Spinal cord (tissue), 10 donors: ENCODE data around the gene TRAPPC2B. TPM values are rescaled to one million over a fixed set of nuclear protein-coding genes. Genes with fewer than 3 reads are reported as not detected.

ENCODE experiments used
- DNase-seq, 6 donors: peaks; one replicate each; pipeline versions ENCODE4 v3.0.0 to v3.0.0-alpha.2; 2013 to 2015; ENCODE audit warnings: low spot score in 6 of 6, low read depth in 4 of 6
- H3K27ac ChIP-seq: one replicate; pipeline ENCODE4 v1.5.1; 2013; ENCODE audit warnings: low read depth, low read length, control low read depth
- H3K27me3 ChIP-seq: one replicate; pipeline ENCODE4 v1.6.1; 2013; ENCODE audit warnings: low read length; ENCODE audit not compliant: control insufficient read depth, insufficient read depth
- H3K36me3 ChIP-seq: one replicate; pipeline ENCODE4 v1.6.1; 2013; ENCODE audit warnings: low read length; ENCODE audit not compliant: control insufficient read depth, insufficient read depth
- H3K4me1 ChIP-seq: one replicate; pipeline ENCODE4 v1.6.1; 2013; ENCODE audit warnings: low read length; ENCODE audit not compliant: control insufficient read depth, insufficient read depth
- H3K4me3 ChIP-seq: one replicate; pipeline ENCODE4 v1.5.1; 2013; ENCODE audit warnings: low read depth, low read length, control low read depth
- H3K9me3 ChIP-seq: one replicate; pipeline ENCODE4 v1.6.1; 2013; ENCODE audit warnings: low read length; ENCODE audit not compliant: control insufficient read depth, insufficient read depth
- WGBS: methylation state at CpG from one replicate; pipeline ENCODE4 v1.1.5; 2013; ENCODE audit warnings: missing lambda C conversion rate; ENCODE audit not compliant: insufficient coverage; 5-methylcytosine and 5-hydroxymethylcytosine counted together
- polyA plus RNA-seq, 2 donors: library from polyadenylated mRNA; unstranded; fragments of 120-200 nt; gene quantifications; one replicate each; pipeline ENCODE4 v1.2.1, GENCODE V29; 2013; ENCODE audit not compliant: insufficient read length in 2 of 2
- total RNA-seq, 2 donors: library from RNA; depleted of rRNA in 1 of 2; stranded (reverse); fragments of 120-200 nt in 1 of 2; fragments of >200 nt in 1 of 2; gene quantifications; one replicate each; pipeline versions ENCODE4 v1.2.3 to v1.2.4, GENCODE V29; 2013 to 2014
- donor health status: healthy.

Gene TRAPPC2B
- total and polyA plus RNA-seq, 4 donors: 13.7 to 20.0 (median 15.6) TPM

GRCh38 chr19:57334191-57334590, 29.2 kb upstream of the TRAPPC2B start:
- 90% methylated on average over 4 of the region's 4 CpGs for WGBS
- peaks cover 20% of the 10 kb centered on the region for H3K36me3 ChIP-seq
- H3K4me1 ChIP-seq: no peaks in the 10 kb centered on the region
- H3K27me3 ChIP-seq: no peaks in the 10 kb centered on the region
- H3K4me3 ChIP-seq: no peak overlapping the region
- DNase-seq: no peak
- no peak overlapping the region for H3K27ac ChIP-seq
- no peaks in the 10 kb centered on the region for H3K9me3 ChIP-seq

DNA sequence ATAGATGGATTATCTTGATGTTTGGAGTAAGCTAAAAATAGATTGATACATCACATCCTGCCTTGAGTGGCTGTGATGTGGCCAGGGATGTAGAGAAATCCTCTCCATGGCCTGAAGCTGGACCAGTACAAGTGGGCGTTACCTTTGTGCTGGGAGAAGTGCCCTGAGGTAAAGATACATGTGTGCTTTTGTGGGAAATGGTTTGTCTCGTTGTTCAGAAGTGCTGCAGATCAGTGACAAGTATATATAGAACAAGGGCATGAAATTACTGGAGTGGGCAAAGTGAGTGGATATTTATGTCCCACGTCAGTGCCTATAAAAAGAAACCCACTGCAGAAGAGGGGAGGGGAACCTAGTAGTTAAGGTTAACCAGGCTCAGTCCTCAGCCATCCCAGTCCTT, 24.5 kb upstream of the TRAPPC2B start:
- no peaks in the 10 kb centered on the region for H3K4me1 ChIP-seq
- DNase-seq: no peak
- H3K27me3 ChIP-seq: no peaks in the 10 kb centered on the region
- no peak overlapping the region for H3K27ac ChIP-seq
- no peak overlapping the region for H3K4me3 ChIP-seq
- no peaks in the 10 kb centered on the region for H3K9me3 ChIP-seq
- 73% methylated on average over 3 of the region's 3 CpGs for WGBS
- peaks cover 3% of the 10 kb centered on the region for H3K36me3 ChIP-seq

GRCh38 chr19:57342582-57342981, 20.8 kb upstream of the TRAPPC2B start:
- peaks cover 2% of the 10 kb centered on the region for H3K27me3 ChIP-seq
- H3K4me1 ChIP-seq: no peaks in the 10 kb centered on the region
- no CpG with 5 or more reads among the region's 6 CpGs for WGBS
- no peak overlapping the region for H3K4me3 ChIP-seq
- no peak for DNase-seq
- H3K36me3 ChIP-seq: peaks cover 3% of the 10 kb centered on the region
- no peaks in the 10 kb centered on the region for H3K9me3 ChIP-seq
- H3K27ac ChIP-seq: no peak overlapping the region

GRCh38 chr19:57348136-57348535, 15.2 kb upstream of the TRAPPC2B start:
- Histone ChIP-seq H3K36me3 (no peaks in the 10 kb centered on the region), H3K4me3 (no peak overlapping the region), H3K4me1 (peaks cover 7% of the 10 kb centered on the region), H3K27ac (no peak overlapping the region), H3K9me3 (no peaks in the 10 kb centered on the region), H3K27me3 (peaks cover 2% of the 10 kb centered on the region)
- WGBS: no CpG with 5 or more reads among the region's 3 CpGs
- no peak for DNase-seq

DNA sequence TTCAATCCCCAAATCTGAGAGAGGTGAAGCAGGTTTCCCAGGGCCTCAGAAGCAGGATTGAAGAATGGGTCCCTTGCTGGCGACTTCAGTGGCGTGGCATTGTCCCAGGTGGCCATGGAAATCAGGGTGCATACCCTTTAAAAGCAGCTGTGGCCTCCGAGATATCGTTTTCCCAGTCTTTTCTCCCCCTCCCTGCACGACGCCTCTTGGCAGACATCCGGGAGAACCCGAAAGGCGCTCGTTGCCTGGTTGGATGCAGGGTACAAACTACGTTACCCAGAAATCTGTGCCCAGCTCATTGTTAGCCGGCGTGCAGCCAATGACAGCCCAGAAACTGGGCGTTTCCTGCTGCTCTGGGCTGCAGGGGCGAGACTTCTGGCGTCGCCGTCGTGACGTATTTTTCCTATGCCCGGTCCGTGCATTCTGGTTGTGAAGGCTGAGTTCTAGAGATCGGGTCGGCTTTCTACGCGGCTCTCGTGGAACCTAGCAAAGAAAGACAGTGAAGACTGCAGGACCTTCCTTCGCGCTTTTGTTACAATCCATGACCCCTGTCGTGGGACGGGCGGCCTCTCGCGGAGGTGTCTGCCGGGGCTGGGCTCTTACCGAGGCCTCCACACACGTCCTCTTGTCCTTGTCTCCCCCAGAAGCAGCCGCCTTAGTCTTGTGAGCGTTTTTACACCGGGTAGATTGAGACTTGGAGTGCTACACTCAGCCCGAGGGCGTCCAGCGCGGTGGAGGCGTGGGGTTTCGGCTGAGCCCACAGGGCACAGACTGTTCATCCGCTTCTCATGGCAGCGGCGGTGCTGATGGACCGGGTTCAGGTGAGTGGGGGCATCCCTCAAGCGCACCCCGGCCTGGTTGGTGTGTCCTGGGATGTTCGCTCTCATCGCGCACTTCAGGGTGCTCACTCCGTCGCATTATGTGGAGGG, 12.2 kb upstream of the TRAPPC2B start, which contains the start of gene ZNF304:
Gene ZNF304 (plus strand): TSS at position 395 of the 929 bp plus-strand sequence. CDS start 394 bp downstream, at position 789.
- Histone ChIP-seq H3K27me3 (peaks cover 2% of the 10 kb centered on the region), H3K36me3 (peaks cover 23% of the 10 kb centered on the region), H3K27ac (peak within 1 kb of the TSS; percentile 67), H3K4me3 (peak within 1 kb of the TSS; percentile 92), H3K4me1 (peaks cover 7% of the 10 kb centered on the region), H3K9me3 (no peaks in the 10 kb centered on the region)
- WGBS: under 1% methylated on average over 57 of the region's 57 CpGs
- peak; percentile 91 to 99 (median 95) for DNase-seq

DNA sequence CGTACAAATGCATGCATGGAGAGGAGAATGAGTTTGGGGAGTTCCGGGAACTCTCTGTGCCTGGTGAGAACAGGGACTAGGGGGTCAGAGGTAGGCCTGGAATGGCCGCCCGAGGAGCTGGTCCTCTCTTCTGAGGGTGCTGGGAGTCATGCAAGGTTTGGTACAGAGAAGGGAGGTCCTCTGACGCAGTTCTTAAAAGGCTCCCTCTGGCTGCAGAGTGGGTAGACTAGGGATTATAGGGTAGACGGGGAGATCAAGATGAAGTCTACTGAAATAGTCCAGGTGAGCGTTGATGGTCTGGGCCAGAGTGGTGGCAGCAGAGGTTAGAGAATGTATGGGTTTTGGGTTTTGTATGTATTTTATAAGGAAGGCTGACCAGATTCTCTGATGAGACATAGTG, 11.5 kb upstream of the TRAPPC2B start:
- H3K27me3 ChIP-seq: no peaks in the 10 kb centered on the region
- DNase-seq: no peak
- peak overlapping the region; percentile 92 for H3K4me3 ChIP-seq
- peaks cover 7% of the 10 kb centered on the region for H3K4me1 ChIP-seq
- WGBS: 18% methylated on average over 7 of the region's 7 CpGs
- peaks cover 30% of the 10 kb centered on the region for H3K36me3 ChIP-seq
- no peak overlapping the region for H3K27ac ChIP-seq
- H3K9me3 ChIP-seq: no peaks in the 10 kb centered on the region

GRCh38 chr19:57355916-57356315, 7.4 kb upstream of the TRAPPC2B start:
- Histone ChIP-seq H3K27me3 (no peaks in the 10 kb centered on the region), H3K27ac (no peak overlapping the region), H3K9me3 (no peaks in the 10 kb centered on the region), H3K36me3 (peaks cover 47% of the 10 kb centered on the region), H3K4me3 (no peak overlapping the region), H3K4me1 (peaks cover 7% of the 10 kb centered on the region)
- 100% methylated on average over 2 of the region's 4 CpGs for WGBS
- no peak for DNase-seq

DNA sequence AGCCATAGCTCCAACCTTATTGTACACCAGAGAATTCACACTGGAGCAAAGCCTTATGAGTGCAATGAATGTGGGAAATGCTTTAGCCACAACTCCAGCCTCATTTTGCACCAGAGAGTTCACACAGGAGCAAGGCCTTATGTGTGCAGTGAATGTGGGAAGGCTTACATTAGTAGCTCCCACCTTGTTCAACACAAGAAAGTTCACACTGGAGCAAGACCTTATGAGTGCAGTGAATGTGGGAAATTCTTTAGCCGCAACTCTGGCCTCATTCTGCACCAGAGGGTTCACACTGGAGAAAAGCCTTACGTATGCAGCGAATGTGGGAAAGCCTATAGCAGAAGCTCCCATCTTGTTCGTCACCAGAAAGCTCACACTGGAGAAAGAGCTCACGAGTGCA, 5.9 kb upstream of the TRAPPC2B start:
- 97% methylated on average over 4 of the region's 5 CpGs for WGBS

DNA sequence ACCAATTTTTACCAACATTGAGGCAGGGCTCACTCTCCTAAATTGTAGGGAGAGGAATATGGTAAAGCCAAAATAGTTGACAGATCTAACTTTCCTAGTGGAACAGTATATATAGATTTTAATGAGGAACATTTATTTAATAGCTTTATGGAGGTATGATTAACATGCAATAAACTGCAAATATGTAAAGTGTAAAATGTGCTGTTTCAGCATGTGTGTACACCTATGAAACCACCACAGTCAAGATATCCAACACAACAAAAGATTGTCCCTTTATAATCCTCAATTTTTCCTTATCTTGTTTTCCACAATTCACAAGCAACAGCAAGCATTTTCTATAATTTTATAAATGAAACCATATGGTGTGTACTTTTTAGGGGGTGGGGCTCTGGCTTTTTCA, 4.1 kb upstream of the TRAPPC2B start:
- H3K36me3 ChIP-seq: peaks cover 42% of the 10 kb centered on the region
- H3K27ac ChIP-seq: no peak overlapping the region
- H3K27me3 ChIP-seq: no peaks in the 10 kb centered on the region
- H3K9me3 ChIP-seq: no peaks in the 10 kb centered on the region
- no peak overlapping the region for H3K4me3 ChIP-seq
- H3K4me1 ChIP-seq: peaks cover 6% of the 10 kb centered on the region
- no peak for DNase-seq

More for the DNA sequence above, 5.9 kb upstream of the TRAPPC2B start:
- H3K4me1 ChIP-seq: no peaks in the 10 kb centered on the region
- DNase-seq: no peak
- H3K27me3 ChIP-seq: no peaks in the 10 kb centered on the region
- H3K9me3 ChIP-seq: no peaks in the 10 kb centered on the region
- no peak overlapping the region for H3K27ac ChIP-seq
- no peak overlapping the region for H3K4me3 ChIP-seq
- H3K36me3 ChIP-seq: peaks cover 47% of the 10 kb centered on the region

DNA sequence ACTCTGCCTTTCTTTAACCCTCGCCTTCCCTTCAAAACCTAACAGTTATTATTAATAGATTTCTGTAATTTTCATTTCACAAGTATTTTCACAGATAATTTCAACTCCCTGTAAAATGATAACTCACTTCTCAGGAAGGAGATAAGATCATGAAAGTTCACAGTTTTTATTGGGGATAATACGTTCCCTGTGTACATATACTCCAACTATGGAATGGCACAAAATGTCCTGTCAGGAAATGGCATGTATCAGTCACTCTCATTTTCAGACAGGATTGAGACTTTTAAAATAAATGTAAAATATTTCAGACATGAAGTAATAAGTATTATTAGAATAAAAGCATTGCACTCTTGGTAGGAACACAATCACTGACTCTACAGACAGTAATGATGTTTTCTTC, 932 bp upstream of the TRAPPC2B start:
- no peaks in the 10 kb centered on the region for H3K27me3 ChIP-seq
- no CpG with 5 or more reads among the region's 2 CpGs for WGBS
- DNase-seq: peak in 1 of 6 donors; percentile 4
- peak overlapping the region; percentile 79 for H3K4me3 ChIP-seq
- no peaks in the 10 kb centered on the region for H3K9me3 ChIP-seq
- peaks cover 11% of the 10 kb centered on the region for H3K4me1 ChIP-seq
- peaks cover 20% of the 10 kb centered on the region for H3K36me3 ChIP-seq
- H3K27ac ChIP-seq: peak overlapping the region; percentile 94
